Kidney (tissue), 14 donors: Measurements from ENCODE around the gene PADI4. TPM values are rescaled to one million over a fixed set of nuclear protein-coding genes. Genes with fewer than 3 reads are reported as not detected.

Experiments used
- DNase-seq, 5 donors: peaks; one replicate each; pipeline ENCODE4 v3.0.0-alpha.2; 2013 to 2020
- FAIRE-seq: peaks from 2 replicates; lab custom pipeline; 2012; peaks lifted over from hg19 to GRCh38; lab: Jason Lieb, UNC
- H3K27ac ChIP-seq, 2 donors: one replicate each; pipeline ENCODE4 v1.7.0; 2013; ENCODE audit warnings: low read depth in 2 of 2, low read length in 2 of 2, inconsistent platforms in 1 of 2
- H3K27me3 ChIP-seq: one replicate; pipeline ENCODE4 v1.7.1; 2013; ENCODE audit warnings: low read length, inconsistent platforms; ENCODE audit not compliant: control insufficient read depth, insufficient read depth
- H3K36me3 ChIP-seq, 3 donors: one replicate each; pipeline versions ENCODE4 v1.7.0 to v1.7.1; 2013; ENCODE audit warnings: low read length in 3 of 3, control low read depth in 1 of 3, inconsistent platforms in 1 of 3; ENCODE audit not compliant: insufficient read depth in 3 of 3, control insufficient read depth in 2 of 3
- H3K4me1 ChIP-seq, 3 donors: one replicate each; pipeline versions ENCODE4 v1.7.0 to v1.7.1; 2013; ENCODE audit warnings: low read length in 3 of 3, inconsistent platforms in 1 of 3, low read depth in 1 of 3; ENCODE audit not compliant: control insufficient read depth in 2 of 3, insufficient read depth in 2 of 3
- H3K4me3 ChIP-seq, 3 donors: one replicate each; pipeline versions ENCODE4 v1.7.0 to v1.8.1; 2013; ENCODE audit warnings: low read length in 3 of 3, control low read depth in 1 of 3, inconsistent platforms in 1 of 3
- H3K9ac ChIP-seq, 3 donors: one replicate each; pipeline versions ENCODE4 v1.7.0 to v1.7.1; 2013; ENCODE audit warnings: low read length in 3 of 3, control low read depth in 1 of 3, inconsistent platforms in 1 of 3
- H3K9me3 ChIP-seq, 3 donors: one replicate each; pipeline versions ENCODE4 v1.7.0 to v1.7.1; 2013; ENCODE audit warnings: low read length in 3 of 3, control low read depth in 1 of 3, inconsistent platforms in 1 of 3; ENCODE audit not compliant: control insufficient read depth in 2 of 3, insufficient read depth in 1 of 3
- CTCF ChIP-seq: IDR thresholded peaks from 3 replicates; pipeline ENCODE4 v1.5.1; 2012; ENCODE audit warnings: mild to moderate bottlenecking, moderate library complexity, borderline replicate concordance; ENCODE audit not compliant: insufficient read depth; ENCODE audit errors: extremely low read depth
- intact Hi-C: fragments of 100-400 bp; cut with DNase I; formaldehyde crosslinking; loops from one replicate; pipeline ENCODE4 v1.11.1; 2022
- polyA plus RNA-seq: library from polyadenylated mRNA; stranded (reverse); fragments of 350-450 nt; fragmentation: Illumina TruSeq; extraction: RNeasy Lipid Tissue Mini Kit (QIAGEN cat#74804); gene quantifications from one replicate; pipeline ENCODE4 v1.2.3, GENCODE V29; 2014; ENCODE audit warnings: low read depth, low replicate concordance; ENCODE audit not compliant: insufficient read depth
- total RNA-seq: library from RNA; stranded (reverse); fragmentation: NEBNext Ultra II Directional; extraction: Animal tissue kit (Norgen Biotek cat#: 25700); gene quantifications from one replicate; pipeline ENCODE4 v1.2.1, GENCODE V29; 2021
- donor health status: control.
- donor health status: control.
- donor health status: control.
- donor health status: control.
- donor health status: control.
- donor health status: DM: yes; HTN: yes; CAD: no.
- donor health status: Normal renal cell carcinoma (clear cell type).

Gene PADI4
- total and polyA plus RNA-seq, 2 donors from 2014 or later = 0.35 TPM; not detected in 1

DNA sequence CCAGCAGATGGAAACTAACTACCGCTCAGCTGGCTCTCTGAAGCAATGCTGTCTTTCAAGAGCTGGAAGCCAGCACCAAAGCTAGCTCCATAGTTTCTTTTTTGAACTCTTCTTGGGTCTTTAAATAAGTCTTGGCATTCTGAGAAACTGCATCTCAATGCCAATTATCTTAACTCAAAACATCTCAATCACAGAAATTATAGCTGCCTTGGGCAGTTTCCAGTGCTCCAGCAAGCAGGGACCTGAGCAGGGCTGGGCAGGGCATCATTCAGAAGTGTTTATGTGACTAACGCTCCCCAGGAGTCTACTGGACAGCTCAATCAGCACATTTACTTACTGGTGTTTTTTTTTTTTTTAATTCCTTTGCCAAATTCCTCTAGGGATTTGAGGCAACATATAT is 18.3 kb upstream of the PADI4 start:
- no peak for DNase-seq
- no peak for TF ChIP-seq CTCF
- H3K4me1 ChIP-seq = no peaks in the 10 kb centered on the region
- no peaks in the 10 kb centered on the region for H3K9me3 ChIP-seq
- intact Hi-C loops = no loop called here
- no peak overlapping the region for H3K9ac ChIP-seq
- H3K36me3 ChIP-seq = no peaks in the 10 kb centered on the region
- no peak overlapping the region for H3K27ac ChIP-seq
- no peak overlapping the region for H3K4me3 ChIP-seq
- H3K27me3 ChIP-seq = no peaks in the 10 kb centered on the region
- FAIRE-seq = no peak

DNA sequence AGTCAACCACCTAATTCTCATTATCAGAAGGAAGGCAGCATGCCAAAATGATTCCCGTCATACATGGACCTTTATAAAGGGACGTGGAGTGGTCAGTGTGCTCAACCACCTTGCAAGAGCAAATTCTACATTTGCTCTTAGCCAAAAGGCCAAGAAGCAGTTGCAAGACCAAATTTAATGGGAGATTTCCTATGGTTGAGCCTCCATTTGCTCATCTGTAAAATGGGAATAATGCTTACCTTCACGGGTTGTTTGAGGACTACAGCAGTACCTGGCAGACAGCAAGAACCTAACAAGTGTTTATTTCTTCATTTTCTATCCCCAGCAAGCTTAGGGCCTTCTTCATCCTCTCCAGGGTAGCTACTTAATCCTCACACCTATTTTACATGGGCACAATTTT is 17.4 kb upstream of the PADI4 start:
- DNase-seq = no peak
- TF ChIP-seq CTCF = no peak
- H3K4me1 ChIP-seq = no peaks in the 10 kb centered on the region
- no peak overlapping the region for H3K9ac ChIP-seq
- FAIRE-seq = no peak
- no peak overlapping the region for H3K4me3 ChIP-seq
- H3K27me3 ChIP-seq = no peaks in the 10 kb centered on the region
- intact Hi-C loops = no loop called here
- no peaks in the 10 kb centered on the region for H3K9me3 ChIP-seq
- no peak overlapping the region for H3K27ac ChIP-seq
- no peaks in the 10 kb centered on the region for H3K36me3 ChIP-seq

DNA sequence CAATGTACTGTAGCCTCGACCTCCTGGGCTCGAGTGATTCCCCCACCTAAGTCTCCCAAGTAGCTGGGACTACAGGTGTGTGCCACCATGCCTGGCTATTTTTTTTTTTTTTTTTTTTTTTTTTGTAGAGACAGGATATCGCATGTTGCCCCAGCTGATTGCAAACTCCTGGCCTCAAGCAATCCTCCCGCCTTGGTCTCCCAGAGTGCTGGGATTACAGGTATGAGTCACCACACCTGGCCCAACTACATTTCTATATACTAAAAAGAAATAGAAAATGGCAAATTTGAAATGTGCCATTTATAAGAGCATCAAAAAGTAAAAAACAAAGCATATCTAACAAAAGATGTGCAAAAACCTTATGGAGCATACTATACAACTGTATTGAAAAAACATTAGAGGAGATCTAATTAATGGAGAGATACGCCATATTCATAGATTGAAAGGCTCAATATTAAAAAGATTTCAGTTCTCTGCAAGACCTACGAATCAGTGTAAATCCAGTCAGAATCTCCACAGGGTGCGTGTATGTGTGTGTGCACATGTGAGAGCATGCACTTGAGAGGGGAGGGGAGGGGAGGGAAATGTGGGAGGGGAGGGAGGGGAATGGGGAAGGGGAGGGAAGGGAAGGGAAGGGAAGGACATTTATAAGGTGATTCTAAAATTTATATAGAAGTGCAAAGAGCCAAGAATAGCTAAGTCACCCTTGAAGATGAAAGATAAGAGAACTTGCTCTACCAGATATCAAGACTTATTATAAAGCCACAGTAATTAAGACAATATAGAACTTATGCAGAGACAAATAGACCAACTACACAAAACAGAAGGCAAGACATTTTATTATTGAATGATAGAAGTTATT is 15.5 kb upstream of the PADI4 start:
- DNase-seq (no peak), FAIRE-seq (no peak)
- no peak overlapping the region for H3K9ac ChIP-seq
- H3K36me3 ChIP-seq = no peaks in the 10 kb centered on the region
- no peaks in the 10 kb centered on the region for H3K27me3 ChIP-seq
- H3K4me1 ChIP-seq = no peaks in the 10 kb centered on the region
- H3K9me3 ChIP-seq = no peaks in the 10 kb centered on the region
- H3K27ac ChIP-seq = no peak overlapping the region
- intact Hi-C loops = no loop called here
- no peak overlapping the region for H3K4me3 ChIP-seq
- TF ChIP-seq CTCF = no peak
